ENCODE results near the gene GRAMD1B.

The GRAMD1B gene

DNA sequence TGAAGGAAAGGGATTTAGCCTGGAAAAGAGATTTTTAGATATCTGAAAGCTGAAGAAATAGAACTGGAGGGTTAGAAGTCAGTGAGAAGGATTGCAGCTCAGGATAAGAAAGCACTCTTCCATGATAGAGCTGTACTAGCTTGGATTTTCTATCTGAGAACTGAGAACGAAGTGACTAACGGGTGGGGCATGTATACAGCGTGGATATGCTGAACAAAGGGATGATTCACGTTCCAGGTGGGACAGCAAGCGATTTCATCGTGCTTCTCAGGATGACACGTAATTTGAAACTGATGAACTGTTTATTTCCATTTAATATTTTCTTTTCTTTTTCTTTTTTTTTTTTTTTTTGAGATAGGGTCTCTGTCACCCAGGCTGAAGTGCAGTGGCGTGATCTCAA is 53.0 kb downstream of the GRAMD1B start:
- Histone ChIP-seq H3K79me2 (ENCODE audit: control insufficient read depth, low read length) (no peaks in the 10 kb centered on the region), H3K4me1 (ENCODE audit: control insufficient read depth, low read length) (peaks cover 12% of the 10 kb centered on the region), H3F3A (ENCODE audit: control insufficient read depth, insufficient read depth) (no peaks in the 10 kb centered on the region), H4K20me1 (ENCODE audit: control insufficient read depth, insufficient read depth, low read depth, low read length) (no peaks in the 10 kb centered on the region), H3K36me3 (ENCODE audit: control insufficient read depth, low read length) (no peaks in the 10 kb centered on the region), H3K9me3 (ENCODE audit: control insufficient read depth, insufficient read depth, low read length) (no peaks in the 10 kb centered on the region), H3K4me3 (ENCODE audit: low read length) (no peak overlapping the region), H3K9me2 (replicated peaks; ENCODE audit: control insufficient read depth, low read length) (no peaks in the 10 kb centered on the region), H3K4me2 (ENCODE audit: low read length) (no peak overlapping the region), H3K27ac (ENCODE audit: low read depth, low read length) (no peak overlapping the region), H3K27me3 (ENCODE audit: control insufficient read depth, low read length) (peaks cover 36% of the 10 kb centered on the region)
- TF ChIP-seq, protein P1, sequence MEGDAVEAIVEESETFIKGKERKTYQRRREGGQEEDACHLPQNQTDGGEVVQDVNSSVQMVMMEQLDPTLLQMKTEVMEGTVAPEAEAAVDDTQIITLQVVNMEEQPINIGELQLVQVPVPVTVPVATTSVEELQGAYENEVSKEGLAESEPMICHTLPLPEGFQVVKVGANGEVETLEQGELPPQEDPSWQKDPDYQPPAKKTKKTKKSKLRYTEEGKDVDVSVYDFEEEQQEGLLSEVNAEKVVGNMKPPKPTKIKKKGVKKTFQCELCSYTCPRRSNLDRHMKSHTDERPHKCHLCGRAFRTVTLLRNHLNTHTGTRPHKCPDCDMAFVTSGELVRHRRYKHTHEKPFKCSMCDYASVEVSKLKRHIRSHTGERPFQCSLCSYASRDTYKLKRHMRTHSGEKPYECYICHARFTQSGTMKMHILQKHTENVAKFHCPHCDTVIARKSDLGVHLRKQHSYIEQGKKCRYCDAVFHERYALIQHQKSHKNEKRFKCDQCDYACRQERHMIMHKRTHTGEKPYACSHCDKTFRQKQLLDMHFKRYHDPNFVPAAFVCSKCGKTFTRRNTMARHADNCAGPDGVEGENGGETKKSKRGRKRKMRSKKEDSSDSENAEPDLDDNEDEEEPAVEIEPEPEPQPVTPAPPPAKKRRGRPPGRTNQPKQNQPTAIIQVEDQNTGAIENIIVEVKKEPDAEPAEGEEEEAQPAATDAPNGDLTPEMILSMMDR (IDR thresholded peaks at IDR 0.05; ENCODE audit: low read depth, low read length, poor library complexity, severe bottlenecking): no peak
- no peak for TF ChIP-seq EZH2phosphoT487 (IDR thresholded peaks at IDR 0.05; ENCODE audit: borderline replicate concordance, low read length)

DNA sequence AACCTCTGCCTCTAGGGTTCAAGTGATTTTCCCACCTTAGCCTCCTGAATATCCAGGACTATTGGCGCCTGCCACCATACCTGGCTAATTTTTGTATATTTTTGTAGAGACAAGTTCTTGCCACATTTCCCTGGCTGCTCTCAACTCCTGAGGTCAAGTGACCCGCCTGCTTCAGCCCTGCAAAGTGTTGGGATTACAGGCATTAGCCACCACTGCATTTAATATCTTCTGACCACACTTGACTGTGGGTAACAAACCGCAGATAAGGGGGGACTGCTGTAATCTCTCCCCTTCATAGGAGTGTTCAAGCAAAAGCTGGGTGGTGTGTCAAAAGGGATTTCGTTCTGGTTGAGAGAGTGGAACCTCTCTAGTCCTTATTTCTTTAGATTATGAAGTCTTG is 53.4 kb downstream of the GRAMD1B start:
- Histone ChIP-seq H3K4me2 (ENCODE audit: low read length) (no peak overlapping the region), H3K79me2 (ENCODE audit: control insufficient read depth, low read length) (no peaks in the 10 kb centered on the region), H3K4me3 (ENCODE audit: low read length) (no peak overlapping the region), H3K36me3 (ENCODE audit: control insufficient read depth, low read length) (no peaks in the 10 kb centered on the region), H3K9me2 (replicated peaks; ENCODE audit: control insufficient read depth, low read length) (no peaks in the 10 kb centered on the region), H4K20me1 (ENCODE audit: control insufficient read depth, insufficient read depth, low read depth, low read length) (no peaks in the 10 kb centered on the region), H3K4me1 (ENCODE audit: control insufficient read depth, low read length) (peaks cover 8% of the 10 kb centered on the region), H3F3A (ENCODE audit: control insufficient read depth, insufficient read depth) (no peaks in the 10 kb centered on the region), H3K9me3 (ENCODE audit: control insufficient read depth, insufficient read depth, low read length) (no peaks in the 10 kb centered on the region), H3K27me3 (ENCODE audit: control insufficient read depth, low read length) (peaks cover 36% of the 10 kb centered on the region), H3K27ac (ENCODE audit: low read depth, low read length) (no peak overlapping the region)
- TF ChIP-seq EZH2phosphoT487 (IDR thresholded peaks at IDR 0.05; ENCODE audit: borderline replicate concordance, low read length): no peak
- TF ChIP-seq, protein P1 (IDR thresholded peaks at IDR 0.05; ENCODE audit: low read depth, low read length, poor library complexity, severe bottlenecking): no peak

DNA sequence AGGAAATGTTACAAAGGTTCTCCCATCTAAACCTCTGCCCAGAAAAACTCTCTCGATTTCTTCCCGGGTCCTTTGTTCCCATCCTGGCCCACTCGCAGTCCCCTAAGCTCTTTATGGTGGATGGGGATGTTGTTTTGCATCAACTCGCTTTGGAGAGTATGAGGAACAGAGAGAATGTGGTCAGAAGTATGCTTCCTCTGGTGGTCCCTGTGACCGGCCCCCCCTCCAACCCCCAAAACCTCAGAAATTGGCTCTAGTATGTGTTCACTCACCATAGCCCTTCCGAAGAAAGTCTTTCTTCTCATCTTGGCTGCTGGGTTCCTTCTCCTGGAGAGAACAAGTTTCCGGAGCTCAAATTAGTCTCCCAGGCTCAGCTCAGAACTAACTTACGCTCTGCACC is 54.4 kb downstream of the GRAMD1B start:
- Histone ChIP-seq H3K9me3 (ENCODE audit: control insufficient read depth, insufficient read depth, low read length) (no peaks in the 10 kb centered on the region), H3K79me2 (ENCODE audit: control insufficient read depth, low read length) (no peaks in the 10 kb centered on the region), H3K27me3 (ENCODE audit: control insufficient read depth, low read length) (peaks cover 36% of the 10 kb centered on the region), H3K4me2 (ENCODE audit: low read length) (no peak overlapping the region), H3K4me1 (ENCODE audit: control insufficient read depth, low read length) (no peaks in the 10 kb centered on the region), H3F3A (ENCODE audit: control insufficient read depth, insufficient read depth) (no peaks in the 10 kb centered on the region), H3K36me3 (ENCODE audit: control insufficient read depth, low read length) (no peaks in the 10 kb centered on the region), H3K27ac (ENCODE audit: low read depth, low read length) (no peak overlapping the region), H3K9me2 (replicated peaks; ENCODE audit: control insufficient read depth, low read length) (no peaks in the 10 kb centered on the region), H3K4me3 (ENCODE audit: low read length) (no peak overlapping the region), H4K20me1 (ENCODE audit: control insufficient read depth, insufficient read depth, low read depth, low read length) (no peaks in the 10 kb centered on the region)
- no peak for TF ChIP-seq EZH2phosphoT487 (IDR thresholded peaks at IDR 0.05; ENCODE audit: borderline replicate concordance, low read length)
- TF ChIP-seq, protein P1 (IDR thresholded peaks at IDR 0.05; ENCODE audit: low read depth, low read length, poor library complexity, severe bottlenecking): no peak

Data from DOHH2 (cell line).